H9 (cell line): Measurements from ENCODE around the gene SMARCD3. TPM values are rescaled to one million over a fixed set of nuclear protein-coding genes. Genes with fewer than 3 reads are reported as not detected.

Experiments
- DNase-seq: peaks from one replicate; pipeline ENCODE4 v3.0.0-alpha.2; 2017
- H2AFZ ChIP-seq: one replicate; pipeline ENCODE4 v1.6.1; 2013; ENCODE audit warnings: mild to moderate bottlenecking, low read length, control low read depth, moderate library complexity
- H2AK5ac ChIP-seq: 2 replicates; pipeline ENCODE4 v1.6.1; 2013; ENCODE audit warnings: low read length, control low read depth, mixed read lengths; ENCODE audit not compliant: insufficient read length
- H2BK120ac ChIP-seq: one replicate; pipeline ENCODE4 v1.6.1; 2013; ENCODE audit warnings: low read depth, mild to moderate bottlenecking, low read length, control low read depth, inconsistent platforms; ENCODE audit not compliant: poor library complexity, severe bottlenecking
- H2BK12ac ChIP-seq: 2 replicates; pipeline ENCODE4 v1.6.1; 2013; ENCODE audit warnings: low read length, control low read depth, mixed read lengths, low read depth; ENCODE audit not compliant: insufficient read length
- H2BK15ac ChIP-seq: 2 replicates; pipeline ENCODE4 v1.6.1; 2013; ENCODE audit warnings: low read depth, low read length, control low read depth
- H2BK20ac ChIP-seq: one replicate; pipeline ENCODE4 v1.6.1; 2013; ENCODE audit warnings: low read depth, mild to moderate bottlenecking, low read length, control low read depth, inconsistent platforms; ENCODE audit not compliant: poor library complexity, severe bottlenecking
- H2BK5ac ChIP-seq: 2 replicates; pipeline ENCODE4 v1.6.1; 2013; ENCODE audit warnings: low read length, control low read depth, mixed read lengths; ENCODE audit not compliant: insufficient read length
- H3K14ac ChIP-seq: 2 replicates; pipeline ENCODE4 v1.6.1; 2013; ENCODE audit warnings: low read length, control low read depth; ENCODE audit not compliant: insufficient read depth
- H3K18ac ChIP-seq: 2 replicates; pipeline ENCODE4 v1.6.1; 2013; ENCODE audit warnings: low read depth, mild to moderate bottlenecking, mixed read lengths, low read length, control low read depth; ENCODE audit not compliant: insufficient read length
- H3K23ac ChIP-seq: 2 replicates; pipeline ENCODE4 v1.6.1; 2013; ENCODE audit warnings: low read length, control low read depth, mixed read lengths, low read depth; ENCODE audit not compliant: insufficient read length
- H3K23me2 ChIP-seq: 2 replicates; pipeline ENCODE4 v1.6.1; 2013; ENCODE audit warnings: low read depth, mild to moderate bottlenecking, mixed read lengths, low read length, control low read depth; ENCODE audit not compliant: insufficient read length, poor library complexity, severe bottlenecking
- H3K27ac ChIP-seq: 2 replicates; pipeline ENCODE4 v1.5.1; 2013; ENCODE audit warnings: low read length, control low read depth, mixed read lengths, low read depth; ENCODE audit not compliant: insufficient read length
- H3K27me3 ChIP-seq: 2 replicates; pipeline ENCODE4 v1.6.1; 2013; ENCODE audit warnings: low read length, control low read depth, inconsistent platforms; ENCODE audit not compliant: insufficient read depth
- H3K4ac ChIP-seq: 2 replicates; pipeline ENCODE4 v1.6.1; 2013; ENCODE audit warnings: low read depth, mild to moderate bottlenecking, control low read depth, inconsistent platforms, low read length, moderate library complexity
- H3K4me1 ChIP-seq: 2 replicates; pipeline ENCODE4 v1.6.1; 2013; ENCODE audit warnings: low read length, control low read depth, inconsistent platforms; ENCODE audit not compliant: insufficient read depth
- H3K4me2 ChIP-seq: 2 replicates; pipeline ENCODE4 v1.6.1; 2013; ENCODE audit warnings: low read length, control low read depth, mixed read lengths; ENCODE audit not compliant: insufficient read length, insufficient read depth
- H3K56ac ChIP-seq: 2 replicates; pipeline ENCODE4 v1.6.1; 2013; ENCODE audit warnings: low read depth, mild to moderate bottlenecking, mixed read lengths, low read length, control low read depth; ENCODE audit not compliant: insufficient read length
- H3K79me1 ChIP-seq: 2 replicates; pipeline ENCODE4 v1.6.1; 2013; ENCODE audit warnings: low read depth, mild to moderate bottlenecking, moderate library complexity, low read length, control low read depth, inconsistent platforms; ENCODE audit not compliant: insufficient read depth, poor library complexity, severe bottlenecking
- H3K79me2 ChIP-seq: 2 replicates; pipeline ENCODE4 v1.6.1; 2013; ENCODE audit warnings: low read length, control low read depth, inconsistent platforms; ENCODE audit not compliant: insufficient read depth
- H3K9ac ChIP-seq: 2 replicates; pipeline ENCODE4 v1.6.1; 2013; ENCODE audit warnings: low read length, control low read depth, mixed read lengths; ENCODE audit not compliant: insufficient read length; ENCODE audit errors: extremely low read depth
- H3K9me3 ChIP-seq: one replicate; pipeline ENCODE4 v1.6.1; 2013; ENCODE audit warnings: low read depth, low read length, inconsistent platforms; ENCODE audit not compliant: control insufficient read depth
- H3T11ph ChIP-seq: one replicate; pipeline ENCODE4 v1.6.1; 2013; ENCODE audit warnings: mild to moderate bottlenecking, low read length, control low read depth, inconsistent platforms
- H4K20me1 ChIP-seq: one replicate; pipeline ENCODE4 v1.6.1; 2013; ENCODE audit not compliant: control insufficient read depth, insufficient read length, insufficient read depth
- H4K5ac ChIP-seq: 2 replicates; pipeline ENCODE4 v1.6.1; 2013; ENCODE audit warnings: low read depth, mild to moderate bottlenecking, mixed read lengths, low read length, control low read depth; ENCODE audit not compliant: insufficient read length
- H4K8ac ChIP-seq: replicated peaks from 2 replicates; pipeline ENCODE4 v1.6.1; 2013; ENCODE audit warnings: low read length, control low read depth, mixed read lengths, low read depth; ENCODE audit not compliant: insufficient read length
- H4K91ac ChIP-seq: 2 replicates; pipeline ENCODE4 v1.6.1; 2013; ENCODE audit warnings: low read depth, mild to moderate bottlenecking, moderate library complexity, mixed read lengths, low read length, control low read depth; ENCODE audit not compliant: insufficient read length
- H3K27ac Mint-ChIP-seq, 3 experiments: 2 replicates in 2 of 3; 3 replicates in 1 of 3; pipeline ENCODE4 v1.8.0; 2020 to 2021; ENCODE audit warnings: mixed read lengths in 3 of 3, mild to moderate bottlenecking in 1 of 3, moderate library complexity in 1 of 3
- H3K27me3 Mint-ChIP-seq: 2 replicates; pipeline ENCODE4 v1.8.0; 2021; ENCODE audit warnings: low read depth, mild to moderate bottlenecking, moderate library complexity, mixed read lengths
- H3K36me3 Mint-ChIP-seq, 3 experiments: 2 replicates in 2 of 3; 3 replicates in 1 of 3; pipeline ENCODE4 v1.8.0; 2020 to 2021; ENCODE audit warnings: low read depth in 3 of 3, mixed read lengths in 3 of 3; ENCODE audit not compliant: insufficient read depth in 1 of 3
- H3K4me1 Mint-ChIP-seq, 2 experiments: 2 replicates each; pipeline ENCODE4 v1.8.0; 2020; ENCODE audit warnings: mixed read lengths in 2 of 2
- H3K4me3 Mint-ChIP-seq, 2 experiments: 2 replicates in 1 of 2; 3 replicates in 1 of 2; pipeline ENCODE4 v1.8.0; 2020 to 2021; ENCODE audit warnings: mild to moderate bottlenecking in 2 of 2, mixed read lengths in 2 of 2, moderate library complexity in 1 of 2
- H3K9me3 Mint-ChIP-seq, 2 experiments: 2 replicates in 1 of 2; 3 replicates in 1 of 2; pipeline ENCODE4 v1.8.0; 2020; ENCODE audit warnings: mild to moderate bottlenecking in 2 of 2, mixed read lengths in 2 of 2, moderate library complexity in 1 of 2
- WGBS: extraction: QIAGEN DNeasy Blood & Tissue Kit; methylation state at CpG from one replicate; pipeline ENCODE4 v1.1.7; 2013; ENCODE audit warnings: missing lambda C conversion rate, low lambda C conversion rate, mixed read lengths; ENCODE audit not compliant: insufficient read length; ENCODE audit errors: extremely low coverage; 5-methylcytosine and 5-hydroxymethylcytosine counted together
- total RNA-seq: library from RNA; stranded (reverse); gene quantifications from 2 replicates; pipeline ENCODE4 v1.2.1, GENCODE V29; 2021
- TF ChIP-seq, protein P1 (sequence below): fragments of 200-600 bp; sonication (generic); conservative IDR thresholded peaks from 3 replicates; pipeline ENCODE4 v1.8.0; 2021; ENCODE audit warnings: antibody characterized with exemption, mild to moderate bottlenecking

Gene SMARCD3
- total RNA-seq, 1 experiment from 2014 or later, result 5.0 TPM

DNA sequence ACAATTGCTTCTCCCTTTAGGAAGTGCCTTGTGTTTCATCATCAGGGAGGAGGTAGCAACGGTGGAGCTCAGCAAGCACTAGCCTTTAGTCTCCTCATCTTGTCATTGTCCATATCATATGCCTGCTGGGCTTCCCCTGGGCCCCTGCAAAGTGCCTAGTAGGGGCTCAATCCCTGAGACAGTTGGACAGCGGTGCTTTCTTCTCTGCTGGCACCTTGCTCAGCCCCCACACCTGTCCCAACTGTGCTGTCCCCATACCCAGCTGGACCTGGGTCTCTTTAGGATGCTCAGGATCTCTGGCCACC lies 5.5 kb downstream of the SMARCD3 start:
- H3K9me3 Mint-ChIP-seq, result no peaks in the 10 kb centered on the region; a peak in 1 of 5 replicates
- no CpG with 5 or more reads among the region's 2 CpGs for WGBS
- Histone ChIP-seq H3T11ph (no peak overlapping the region), H2AFZ (no peak overlapping the region), H2BK12ac (no peak overlapping the region), H2BK5ac (no peak overlapping the region), H4K5ac (no peak overlapping the region), H3K23ac (no peak overlapping the region), H3K27me3 (peaks cover 5% of the 10 kb centered on the region; the same call in 1 of the 2 replicates), H3K27ac (no peak overlapping the region), H3K79me2 (no peaks in the 10 kb centered on the region), H3K23me2 (no peaks in the 10 kb centered on the region), H3K18ac (no peak overlapping the region), H4K91ac (no peak overlapping the region), H3K56ac (no peak overlapping the region), H2BK20ac (no peak overlapping the region), H3K4ac (no peak overlapping the region), H3K4me2 (no peak overlapping the region), H4K8ac (no peak overlapping the region), H2BK15ac (no peak overlapping the region), H4K20me1 (no peaks in the 10 kb centered on the region), H3K14ac (no peak overlapping the region), H2BK120ac (no peak overlapping the region), H3K9me3 (no peaks in the 10 kb centered on the region), H3K9ac (no peak overlapping the region), H3K4me1 (no peaks in the 10 kb centered on the region; the same call in 1 of the 2 replicates), H3K79me1 (no peaks in the 10 kb centered on the region), H2AK5ac (no peak overlapping the region)
- H3K36me3 Mint-ChIP-seq, result peaks cover 2 to 5% (median 2%) of the 10 kb centered on the region in 3 experiments; a peak in 6 of 7 replicates
- H3K27ac Mint-ChIP-seq, result no peak overlapping the region; a peak in 1 of 7 replicates
- peaks cover 34 to 42% of the 10 kb centered on the region in 2 experiments for H3K4me1 Mint-ChIP-seq
- peaks cover 44% of the 10 kb centered on the region for H3K27me3 Mint-ChIP-seq
- TF ChIP-seq, protein P1, sequence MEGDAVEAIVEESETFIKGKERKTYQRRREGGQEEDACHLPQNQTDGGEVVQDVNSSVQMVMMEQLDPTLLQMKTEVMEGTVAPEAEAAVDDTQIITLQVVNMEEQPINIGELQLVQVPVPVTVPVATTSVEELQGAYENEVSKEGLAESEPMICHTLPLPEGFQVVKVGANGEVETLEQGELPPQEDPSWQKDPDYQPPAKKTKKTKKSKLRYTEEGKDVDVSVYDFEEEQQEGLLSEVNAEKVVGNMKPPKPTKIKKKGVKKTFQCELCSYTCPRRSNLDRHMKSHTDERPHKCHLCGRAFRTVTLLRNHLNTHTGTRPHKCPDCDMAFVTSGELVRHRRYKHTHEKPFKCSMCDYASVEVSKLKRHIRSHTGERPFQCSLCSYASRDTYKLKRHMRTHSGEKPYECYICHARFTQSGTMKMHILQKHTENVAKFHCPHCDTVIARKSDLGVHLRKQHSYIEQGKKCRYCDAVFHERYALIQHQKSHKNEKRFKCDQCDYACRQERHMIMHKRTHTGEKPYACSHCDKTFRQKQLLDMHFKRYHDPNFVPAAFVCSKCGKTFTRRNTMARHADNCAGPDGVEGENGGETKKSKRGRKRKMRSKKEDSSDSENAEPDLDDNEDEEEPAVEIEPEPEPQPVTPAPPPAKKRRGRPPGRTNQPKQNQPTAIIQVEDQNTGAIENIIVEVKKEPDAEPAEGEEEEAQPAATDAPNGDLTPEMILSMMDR, result no peak
- no peak for DNase-seq
- no peak overlapping the region for H3K4me3 Mint-ChIP-seq
